Measurements from ENCODE around the gene AKR1E2.

The AKR1E2 gene

GRCh38 chr10:4815646-4816180, 10.3 kb upstream of the AKR1E2 start:
- peak; percentile 6 for DNase-seq

- DNase-seq, result no peak
Measured at GRCh38 chr10:4816966-4817365, 9.0 kb upstream of the AKR1E2 start.

- DNase-seq, result no peak
Measured at GRCh38 chr10:4819067-4819466, 6.9 kb upstream of the AKR1E2 start.

GRCh38 chr10:4819707-4820106, 6.3 kb upstream of the AKR1E2 start:
- no peak for DNase-seq

GRCh38 chr10:4820804-4821401, 5.1 kb upstream of the AKR1E2 start:
- DNase-seq, result no peak

- DNase-seq, result no peak
Measured at GRCh38 chr10:4822208-4822607, 3.8 kb upstream of the AKR1E2 start.

GRCh38 chr10:4824791-4825310, 1.2 kb upstream of the AKR1E2 start:
- DNase-seq, result no peak

GRCh38 chr10:4825456-4825867, 545 bp upstream of the AKR1E2 start:
- DNase-seq, result no peak

- no peak for DNase-seq
Measured at GRCh38 chr10:4826792-4827324, 851 bp downstream of the AKR1E2 start.

- no peak for DNase-seq
Measured at GRCh38 chr10:4828005-4828404, 2.0 kb downstream of the AKR1E2 start.

GRCh38 chr10:4830551-4830950, 4.5 kb downstream of the AKR1E2 start:
- no peak for DNase-seq

- DNase-seq, result no peak
Measured at GRCh38 chr10:4831091-4831490, 5.1 kb downstream of the AKR1E2 start.

- DNase-seq, result no peak
Measured at GRCh38 chr10:4833286-4833685, 7.3 kb downstream of the AKR1E2 start.

GRCh38 chr10:4834898-4835405, 8.9 kb downstream of the AKR1E2 start:
- no peak for DNase-seq

- DNase-seq, result no peak
Measured at GRCh38 chr10:4835494-4835918, 9.5 kb downstream of the AKR1E2 start.

GRCh38 chr10:4836416-4836969, 10.5 kb downstream of the AKR1E2 start:
- no peak for DNase-seq

- DNase-seq, result no peak
Measured at GRCh38 chr10:4837551-4837950, 11.5 kb downstream of the AKR1E2 start.

- DNase-seq, result no peak
Measured at GRCh38 chr10:4838743-4839142, 12.7 kb downstream of the AKR1E2 start.

GRCh38 chr10:4839353-4839752, 13.3 kb downstream of the AKR1E2 start:
- DNase-seq, result no peak

- no peak for DNase-seq
Measured at GRCh38 chr10:4840151-4840550, 14.1 kb downstream of the AKR1E2 start.

- no peak for DNase-seq
Measured at GRCh38 chr10:4843525-4844180, 17.6 kb downstream of the AKR1E2 start.

GRCh38 chr10:4844864-4845263, 18.9 kb downstream of the AKR1E2 start:
- no peak for DNase-seq

GRCh38 chr10:4845766-4846165, 19.8 kb downstream of the AKR1E2 start:
- no peak for DNase-seq

GRCh38 chr10:4846775-4847174, 20.8 kb downstream of the AKR1E2 start:
- no peak for DNase-seq
